HG02885 (cell line): Measurements from ENCODE around the gene FFAR3.

ENCODE experiments used
- ATAC-seq: cut with Tn5 transposase; IDR thresholded peaks from one replicate; pipeline ENCODE4 v1.9.1; 2021; ENCODE audit warnings: mild to moderate bottlenecking; ENCODE audit not compliant: unreplicated experiment, poor library complexity

The FFAR3 gene, protein sequence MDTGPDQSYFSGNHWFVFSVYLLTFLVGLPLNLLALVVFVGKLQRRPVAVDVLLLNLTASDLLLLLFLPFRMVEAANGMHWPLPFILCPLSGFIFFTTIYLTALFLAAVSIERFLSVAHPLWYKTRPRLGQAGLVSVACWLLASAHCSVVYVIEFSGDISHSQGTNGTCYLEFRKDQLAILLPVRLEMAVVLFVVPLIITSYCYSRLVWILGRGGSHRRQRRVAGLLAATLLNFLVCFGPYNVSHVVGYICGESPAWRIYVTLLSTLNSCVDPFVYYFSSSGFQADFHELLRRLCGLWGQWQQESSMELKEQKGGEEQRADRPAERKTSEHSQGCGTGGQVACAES

DNA sequence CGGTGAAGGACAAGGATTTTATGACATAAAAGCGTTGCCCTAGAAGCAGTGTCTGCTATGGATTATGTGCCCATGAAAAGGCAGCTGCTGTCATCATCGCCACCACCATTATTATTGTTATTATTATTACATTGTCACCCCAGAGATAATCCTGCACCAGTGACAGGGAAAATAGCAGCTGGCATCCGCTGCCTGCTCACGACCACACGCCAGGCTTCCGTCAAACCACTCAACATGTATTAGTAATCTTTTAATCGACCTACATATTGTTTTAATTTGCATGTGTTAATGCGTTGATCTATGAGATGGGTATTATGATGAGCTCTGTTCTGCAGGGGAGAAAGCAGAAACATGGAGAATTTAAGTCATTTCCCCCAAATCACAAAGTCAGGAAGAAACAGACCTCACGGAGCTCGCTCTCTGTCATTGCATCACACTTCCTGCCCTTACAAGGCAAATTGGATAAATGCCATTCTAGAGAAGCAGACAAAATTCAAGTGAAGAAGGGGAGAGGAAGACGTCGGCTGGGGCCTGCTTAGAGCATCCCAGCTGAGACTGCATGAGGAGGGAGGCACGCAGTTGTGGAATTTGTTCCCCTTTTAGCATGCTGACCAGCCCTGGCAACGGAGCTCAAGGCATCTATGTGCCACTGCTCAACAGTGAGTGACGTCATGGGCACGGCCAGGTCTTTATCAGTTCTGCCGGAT lies at the start of gene FFAR3:
TSS of gene FFAR3 (plus strand) at position 594 of the 707 bp plus-strand sequence. CDS start 431 bp downstream, outside the sequence.
- ATAC-seq: no peak

DNA sequence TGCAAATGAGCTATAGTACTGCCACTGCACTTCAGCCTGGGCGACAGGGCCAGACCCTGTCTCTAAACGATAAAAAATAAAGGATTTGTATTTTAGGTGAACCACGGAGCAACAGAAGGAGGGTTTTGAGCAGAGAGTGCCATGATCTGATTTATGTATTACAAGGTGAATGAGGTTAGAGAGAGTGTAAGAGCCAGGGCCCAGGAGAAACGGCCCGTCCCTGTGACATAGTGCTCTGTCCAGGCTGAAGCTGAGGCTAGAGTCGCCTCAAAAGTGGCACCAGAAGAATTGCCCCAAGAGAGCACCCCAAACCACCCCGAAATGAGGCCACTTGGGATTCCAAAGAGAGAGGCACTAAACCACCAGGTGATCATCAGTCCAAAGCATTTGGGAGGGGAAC lies 49.4 kb upstream of the FFAR3 start:
- ATAC-seq: no peak

DNA sequence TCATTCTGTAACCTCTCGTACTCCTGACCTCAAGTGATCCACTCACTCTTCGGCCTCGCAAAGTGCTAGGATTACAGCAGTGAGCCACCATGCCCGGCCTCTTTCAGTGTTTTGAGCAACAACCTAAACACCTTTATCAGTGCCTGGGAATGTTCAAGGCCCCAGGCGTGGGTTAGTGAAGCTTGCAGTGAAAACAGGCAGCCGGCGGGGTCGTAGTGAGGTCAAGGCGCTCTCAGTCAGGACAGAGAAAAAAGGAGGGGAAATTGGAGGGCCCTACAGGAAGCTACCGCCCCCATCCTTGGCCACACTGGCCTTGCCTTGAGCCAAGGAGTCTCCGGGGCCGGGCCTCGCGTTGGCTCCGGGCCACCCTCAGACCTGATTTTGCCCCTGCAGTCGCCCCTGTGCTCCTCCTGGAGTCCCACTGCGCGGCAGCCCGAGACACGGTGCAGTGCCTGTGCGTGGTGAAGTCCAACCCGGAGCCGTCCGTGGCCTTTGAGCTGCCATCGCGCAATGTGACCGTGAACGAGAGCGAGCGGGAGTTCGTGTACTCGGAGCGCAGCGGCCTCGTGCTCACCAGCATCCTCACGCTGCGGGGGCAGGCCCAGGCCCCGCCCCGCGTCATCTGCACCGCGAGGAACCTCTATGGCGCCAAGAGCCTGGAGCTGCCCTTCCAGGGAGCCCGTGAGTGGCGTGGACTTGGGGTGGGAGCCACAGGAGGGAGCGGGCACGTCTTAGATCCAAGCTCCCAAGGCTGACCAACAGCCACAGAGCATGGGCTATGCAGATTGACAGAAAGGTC lies 48.6 kb upstream of the FFAR3 start:
- ATAC-seq: no peak

DNA sequence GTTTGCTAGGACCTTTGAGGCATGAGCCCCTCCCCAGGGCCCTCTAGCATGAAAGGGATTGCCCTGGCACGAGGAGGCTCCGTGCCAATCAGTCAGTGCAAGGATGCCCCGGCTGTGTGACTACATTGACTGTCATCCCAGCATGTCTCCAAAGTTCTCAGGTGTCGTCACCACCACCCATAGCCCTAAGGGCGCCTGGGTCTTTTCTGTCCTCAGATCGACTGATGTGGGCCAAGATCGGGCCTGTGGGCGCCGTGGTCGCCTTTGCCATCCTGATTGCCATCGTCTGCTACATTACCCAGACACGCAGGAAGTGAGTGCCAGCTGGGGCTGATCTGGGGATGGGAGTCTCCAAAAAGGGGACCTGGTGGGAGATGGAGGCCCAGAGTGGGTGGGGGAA lies 47.9 kb upstream of the FFAR3 start:
- ATAC-seq: no peak

DNA sequence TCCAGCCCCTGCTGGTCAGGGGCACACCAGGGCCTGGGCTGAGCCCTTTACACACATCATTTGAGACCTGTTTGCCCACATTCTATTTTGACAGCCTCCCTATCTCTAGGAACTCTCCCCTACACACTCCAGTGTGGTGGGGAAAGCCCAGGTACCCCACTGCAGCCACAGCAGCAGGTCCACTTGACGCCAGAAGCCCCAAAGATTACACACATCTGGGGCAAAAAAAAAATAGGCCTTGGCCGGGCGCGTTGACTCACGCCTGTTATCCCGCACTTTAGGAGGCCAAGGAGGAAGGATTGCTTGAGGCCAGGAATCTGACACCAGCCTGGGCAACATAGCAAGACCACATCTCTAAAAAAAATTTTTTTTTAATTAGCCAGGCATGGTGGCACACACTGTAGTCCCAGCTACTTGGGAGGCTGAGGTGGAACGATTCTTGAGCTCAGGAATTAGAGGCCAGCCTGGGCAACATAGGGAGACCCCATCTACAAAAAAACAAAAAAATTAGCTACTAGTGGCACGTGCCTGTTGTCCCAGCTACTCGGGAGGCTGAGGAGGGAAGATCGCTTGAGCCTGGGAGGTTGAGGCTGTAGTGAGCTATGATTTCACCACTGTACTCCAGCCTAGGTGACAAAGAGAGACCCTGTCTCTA lies 47.3 kb upstream of the FFAR3 start:
- no peak for ATAC-seq

DNA sequence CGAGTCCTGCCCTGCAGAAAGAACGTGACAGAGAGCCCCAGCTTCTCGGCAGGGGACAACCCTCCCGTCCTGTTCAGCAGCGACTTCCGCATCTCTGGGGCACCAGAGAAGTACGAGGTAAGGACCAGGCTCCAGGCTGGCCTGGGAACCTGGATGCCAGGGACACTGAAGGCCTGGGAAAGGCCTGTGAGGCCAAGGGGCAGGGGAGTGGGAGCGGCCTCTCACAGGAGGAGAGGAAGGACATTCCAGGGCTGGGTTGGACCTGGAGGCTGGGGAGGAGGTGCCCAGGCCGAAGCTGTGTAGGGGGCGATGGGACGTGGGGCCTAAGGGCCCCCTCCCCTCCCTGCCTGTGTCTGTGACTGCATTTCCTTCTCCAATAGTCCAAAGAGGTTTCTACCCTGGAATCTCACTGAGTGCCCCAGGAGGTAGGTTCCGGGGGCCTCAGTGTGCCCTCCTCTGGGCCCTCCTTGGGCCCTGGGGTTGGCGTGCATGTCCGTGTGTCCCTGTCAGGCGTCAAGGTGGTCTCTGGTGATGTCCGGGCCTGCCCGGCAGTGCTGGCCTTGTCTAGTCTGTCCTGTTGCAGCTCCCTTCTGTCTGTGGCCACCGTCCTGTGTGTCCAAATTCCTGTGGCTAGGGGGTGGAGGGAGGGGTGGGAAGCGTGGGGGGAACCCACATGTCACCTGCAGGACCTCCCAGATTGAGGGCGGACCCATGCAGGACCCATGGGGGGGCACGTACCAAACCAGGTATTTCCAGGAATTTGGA lies 46.2 kb upstream of the FFAR3 start:
- ATAC-seq: no peak

DNA sequence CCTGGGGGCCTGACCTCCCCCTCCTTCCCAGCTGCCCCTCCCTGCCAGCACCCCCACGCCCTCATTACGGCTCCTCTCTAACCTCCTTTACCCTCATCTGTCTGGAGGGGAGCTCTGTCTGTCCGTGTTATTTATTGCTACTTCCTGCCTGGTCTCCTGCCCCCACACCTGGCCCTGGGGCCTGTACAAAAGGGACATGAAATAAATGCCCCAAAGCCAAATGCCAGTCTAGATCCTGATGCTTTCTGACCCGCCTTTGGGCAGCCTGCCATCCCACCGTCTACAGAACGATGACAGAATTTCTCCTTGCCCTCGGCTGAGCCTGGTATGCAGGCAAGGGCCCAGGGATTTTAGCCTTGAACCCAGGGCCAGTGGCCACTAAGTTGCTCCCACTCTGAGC lies 44.7 kb upstream of the FFAR3 start:
- no peak for ATAC-seq

DNA sequence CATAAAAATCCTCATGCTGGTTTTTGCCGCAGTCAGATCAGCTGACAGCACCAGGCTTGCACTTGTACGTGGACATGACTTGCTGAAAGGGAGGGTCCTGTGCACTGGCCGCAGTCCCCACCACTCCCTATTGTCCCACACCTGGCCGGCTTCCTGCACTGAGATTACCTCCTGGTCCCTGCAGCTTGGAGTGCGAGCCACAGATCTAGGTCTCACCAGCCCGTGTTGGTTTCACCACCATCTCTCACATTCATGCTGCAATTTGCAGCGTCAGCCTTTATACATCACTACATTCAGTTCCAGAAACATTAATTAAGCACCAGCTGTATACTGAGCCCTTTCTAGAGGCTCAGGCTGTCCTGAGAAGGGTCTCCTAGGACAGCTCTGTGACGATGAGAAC lies 44.2 kb upstream of the FFAR3 start:
- no peak for ATAC-seq

DNA sequence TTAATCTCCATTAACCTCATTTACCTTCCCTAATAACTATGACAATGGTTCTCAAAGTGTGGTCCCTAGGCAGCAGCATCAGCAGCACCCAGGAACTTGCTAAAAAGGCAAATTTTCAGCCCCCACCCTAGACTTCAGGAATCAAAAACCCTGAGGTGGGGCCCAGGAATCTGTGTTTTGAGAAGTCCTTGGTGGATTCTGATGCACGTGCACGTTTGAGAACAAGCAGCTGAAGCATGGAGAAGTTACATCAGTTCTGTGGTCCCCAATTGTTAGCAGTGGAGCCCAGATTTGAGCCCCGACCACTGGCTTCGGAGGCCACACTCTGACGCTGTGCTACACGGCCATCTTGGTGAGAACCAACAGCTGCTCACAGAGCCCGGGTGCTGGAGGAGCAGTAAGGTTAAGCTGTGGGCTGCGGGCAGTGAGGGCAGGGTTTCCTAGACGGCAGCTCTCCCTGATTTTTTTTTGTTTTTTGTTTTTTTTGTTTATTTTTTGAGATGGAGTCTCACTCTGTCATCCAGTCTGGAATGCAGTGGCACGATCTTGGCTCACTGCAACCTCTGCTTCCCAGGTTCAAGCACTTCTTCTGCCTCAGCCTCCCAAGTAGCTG lies 43.3 kb upstream of the FFAR3 start:
- no peak for ATAC-seq

DNA sequence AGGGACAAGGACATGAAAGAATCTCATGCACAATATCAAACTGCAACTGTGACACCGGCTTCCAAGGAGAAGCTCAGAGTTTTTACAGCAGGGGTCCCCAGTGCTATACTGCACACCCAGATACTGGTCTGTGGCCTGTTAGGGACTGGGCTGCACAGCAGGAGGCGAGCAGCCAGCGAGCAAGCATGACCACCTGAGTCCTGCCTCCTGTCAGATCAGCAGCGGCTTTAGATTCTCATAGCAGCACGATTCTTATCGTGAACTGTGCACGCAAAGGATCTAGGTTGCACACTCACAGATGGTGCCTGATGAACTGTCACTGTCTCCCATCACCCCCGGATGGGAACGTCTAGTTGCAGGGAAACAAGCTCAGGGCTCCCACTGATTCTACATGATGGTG lies 42.4 kb upstream of the FFAR3 start:
- no peak for ATAC-seq

DNA sequence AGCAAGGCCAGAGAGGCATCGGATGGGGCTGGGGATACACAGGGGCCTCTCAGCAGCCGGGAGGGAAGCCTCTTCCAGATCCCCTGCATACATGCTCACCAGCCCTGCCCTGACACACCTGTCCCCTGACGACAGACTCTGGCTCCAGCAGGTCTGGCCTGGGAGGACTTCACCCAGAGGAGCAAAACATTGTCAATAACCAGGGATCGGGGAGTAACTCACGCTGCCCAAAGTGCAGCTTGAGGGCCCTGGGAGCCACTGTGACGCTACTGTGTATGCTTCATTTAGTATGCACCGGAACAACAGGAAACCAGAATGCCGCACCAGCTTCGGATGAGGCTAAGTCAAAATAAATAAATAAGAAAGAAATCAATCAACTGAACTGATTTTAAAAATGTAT lies 41.7 kb upstream of the FFAR3 start:
- no peak for ATAC-seq

DNA sequence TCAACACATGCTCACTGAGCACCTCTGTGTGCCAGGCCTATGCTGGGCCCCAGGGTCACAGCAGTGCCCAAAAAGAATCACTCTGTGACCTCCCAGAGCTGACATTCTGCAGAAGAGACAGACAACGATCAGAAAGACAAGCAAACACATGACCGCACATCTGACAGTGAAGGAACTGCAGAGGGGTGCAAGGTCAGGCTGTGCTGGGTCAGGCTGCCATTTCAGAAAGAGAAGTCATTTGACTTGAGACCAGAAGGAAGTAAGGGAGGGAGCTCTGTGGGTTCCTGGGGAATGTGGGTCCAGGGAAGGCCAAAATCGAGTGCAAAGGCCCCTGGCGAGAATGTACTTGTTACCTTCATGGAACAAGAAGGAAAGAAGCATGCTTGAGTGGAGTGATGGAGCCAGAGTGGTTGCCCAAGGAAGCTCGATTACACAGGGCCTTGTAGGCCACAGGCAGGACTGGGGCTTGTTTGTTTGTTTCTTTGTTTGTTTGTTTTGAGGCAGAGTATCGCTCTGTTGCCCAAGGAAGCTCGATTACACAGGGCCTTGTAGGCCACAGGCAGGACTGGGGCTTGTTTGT lies 40.7 kb upstream of the FFAR3 start:
- ATAC-seq: no peak

DNA sequence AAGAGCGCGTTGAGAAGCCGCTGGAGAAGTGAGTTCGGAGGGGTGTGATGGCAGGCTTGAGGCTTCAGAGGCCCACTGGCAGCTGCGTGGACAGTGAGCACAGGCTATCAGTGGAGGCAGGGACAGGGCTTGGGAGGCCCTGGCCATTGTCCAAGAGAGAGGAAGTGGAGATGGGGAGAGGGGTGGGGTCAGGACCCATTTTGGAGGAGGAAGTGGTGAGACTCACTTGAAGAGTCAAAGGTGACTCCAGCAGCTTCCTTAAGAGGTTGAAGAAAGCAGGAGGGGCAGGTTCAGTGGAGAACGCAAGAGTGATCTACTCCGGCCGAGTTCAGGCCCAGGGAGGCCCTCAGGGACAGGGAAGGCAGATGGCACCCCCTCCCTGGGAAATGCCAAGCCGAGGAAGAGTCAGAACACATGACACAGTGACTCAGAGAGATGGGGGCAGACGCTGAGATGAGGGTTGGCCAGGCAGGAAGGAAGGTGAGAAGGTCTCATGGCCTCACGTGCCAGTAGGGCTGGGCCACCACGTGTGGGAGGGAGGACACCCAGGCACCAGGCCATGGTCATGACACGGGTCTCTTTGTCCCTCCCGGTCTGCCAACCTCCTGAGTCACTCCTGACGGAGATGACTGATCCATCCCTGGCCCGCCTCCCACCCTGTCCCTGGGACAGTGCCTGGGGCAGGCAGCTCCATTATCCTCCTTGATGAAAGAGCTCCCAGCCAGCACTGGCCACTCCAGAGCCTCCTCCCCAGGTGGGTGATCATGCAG lies 39.4 kb upstream of the FFAR3 start:
- ATAC-seq: no peak

DNA sequence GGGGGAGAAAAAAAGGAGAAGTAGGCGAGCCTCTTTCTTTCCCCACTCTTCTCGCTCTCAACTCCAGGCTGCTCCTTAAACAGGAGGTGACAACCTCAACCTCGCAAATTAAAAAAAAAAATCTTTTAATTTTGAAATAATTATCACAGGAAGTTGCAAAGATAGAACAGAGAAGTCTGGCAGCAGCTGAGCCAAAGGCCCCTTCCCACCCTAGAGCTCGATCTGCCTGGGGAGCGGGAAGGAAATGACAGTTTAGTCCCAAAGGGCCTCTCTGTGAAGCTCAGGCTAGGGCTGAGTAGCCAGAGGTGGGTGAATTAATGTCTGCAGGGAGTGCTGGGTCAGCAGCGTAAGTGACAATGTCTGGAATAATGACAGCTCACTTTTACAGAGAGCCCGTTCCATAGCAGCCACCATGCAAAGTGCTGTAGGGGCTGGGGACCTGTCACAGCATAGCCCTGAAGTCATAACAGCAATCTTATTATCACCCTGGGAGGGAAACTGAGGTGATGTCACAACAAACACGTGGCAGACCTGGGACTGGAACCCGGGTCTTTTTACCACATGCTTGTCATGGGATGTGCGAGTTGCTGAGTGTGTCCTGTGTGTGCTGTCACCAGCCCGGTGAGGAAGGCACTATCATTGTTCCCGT lies 38.1 kb upstream of the FFAR3 start:
- no peak for ATAC-seq

DNA sequence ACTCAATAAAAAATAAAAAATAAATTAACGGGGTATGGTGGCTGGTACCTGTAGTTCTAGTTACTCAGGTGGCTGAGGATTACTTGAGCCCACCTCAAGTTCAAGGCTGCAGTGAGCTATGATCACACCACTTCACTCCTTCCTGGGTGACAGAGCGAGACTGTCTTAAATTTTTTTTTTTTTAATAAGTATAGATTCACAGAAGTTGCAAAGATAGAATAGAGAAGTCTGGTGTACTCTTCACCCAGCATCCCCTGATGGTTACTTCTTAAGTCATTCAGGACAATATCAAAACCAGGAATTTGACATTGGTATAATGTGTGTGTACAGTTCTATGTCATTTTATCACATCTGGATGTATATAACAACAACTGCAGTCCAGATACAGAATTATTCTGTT lies 37.0 kb upstream of the FFAR3 start:
- no peak for ATAC-seq

DNA sequence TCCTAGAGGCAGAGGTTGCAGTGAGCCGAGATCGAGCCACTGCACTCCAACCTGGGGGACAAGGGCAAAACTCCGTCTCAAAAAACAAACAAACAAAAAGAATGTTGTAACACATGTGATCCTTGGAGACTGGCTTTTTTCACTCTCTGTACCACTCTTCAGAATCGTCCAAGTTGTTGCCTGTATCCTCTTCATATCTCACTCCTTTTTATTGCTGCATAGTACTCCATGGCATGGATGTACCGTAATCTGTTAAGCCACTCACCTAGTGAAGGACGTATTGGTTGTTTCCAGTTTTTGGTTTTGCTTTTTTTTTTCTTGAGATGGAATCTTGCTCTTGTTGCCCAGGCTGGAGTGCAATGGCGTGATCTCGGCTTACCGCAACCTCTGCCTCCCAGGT lies 36.2 kb upstream of the FFAR3 start:
- no peak for ATAC-seq

DNA sequence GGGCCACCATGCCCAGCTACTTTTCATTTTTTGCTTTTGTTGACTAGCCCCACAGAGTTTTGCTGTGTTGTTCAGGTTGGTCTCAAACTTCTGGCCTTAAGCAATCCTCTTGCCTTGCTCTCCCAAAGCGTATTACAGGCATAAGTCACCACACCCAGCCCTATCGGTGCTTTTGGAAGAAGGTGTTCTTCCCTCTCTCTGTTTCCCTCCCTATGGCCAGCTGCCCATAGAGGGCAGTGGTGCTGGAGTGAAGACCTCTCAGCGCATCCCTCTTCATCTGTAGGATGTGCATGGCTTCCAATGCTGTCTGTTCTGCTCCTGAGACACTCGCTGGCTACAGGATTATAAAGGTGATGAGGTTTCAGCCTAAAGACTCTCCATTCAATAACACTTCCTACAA lies 30.6 kb upstream of the FFAR3 start:
- ATAC-seq: no peak

DNA sequence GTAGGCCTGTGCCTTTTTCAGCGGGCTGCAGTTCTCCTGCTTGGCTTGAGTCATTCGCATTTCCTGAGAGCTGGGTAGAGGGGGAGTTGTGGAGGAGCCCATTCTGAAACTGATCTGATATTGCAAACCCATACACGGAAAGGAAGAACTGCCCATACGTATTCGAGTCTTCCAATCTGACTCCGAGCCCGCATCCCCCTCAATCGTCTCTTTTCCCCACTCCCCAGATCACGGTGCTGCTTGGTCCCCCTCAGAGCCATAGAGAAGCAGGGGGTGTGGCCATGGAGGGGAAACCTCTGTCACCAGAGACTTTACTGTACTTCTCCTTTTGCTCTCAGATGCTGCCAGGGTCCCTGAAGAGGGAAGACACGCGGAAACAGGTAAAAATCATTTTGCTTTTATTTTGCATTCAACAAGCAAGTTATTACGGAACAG lies 29.4 kb upstream of the FFAR3 start, which contains the start of gene CD22:
TSS of gene CD22 (plus strand) at position 337 of the 435 bp plus-strand sequence. CDS start 2,854 bp downstream, outside the sequence.
- peak; percentile 36 for ATAC-seq
